Naive B cell (primary cell): ENCODE data around the gene POLE2. TPM values are rescaled to one million over a fixed set of nuclear protein-coding genes. Genes with fewer than 3 reads are reported as not detected.

ENCODE experiments used
- ATAC-seq, 2 donors: fragments of 150-1000 bp; cut with Tn5 transposase; 2 replicates each; pipeline ENCODE4 v1.10.0; 2021; ENCODE audit warnings: low read depth in 2 of 2, mild to moderate bottlenecking in 2 of 2, moderate library complexity in 2 of 2
- DNase-seq: peaks from one replicate; pipeline ENCODE4 v3.0.0; 2022
- H3K27ac Mint-ChIP-seq, 6 donors: one replicate each; pipeline ENCODE4 v1.8.0; 2020 to 2022; ENCODE audit warnings: mild to moderate bottlenecking in 6 of 6, mixed read lengths in 6 of 6, moderate library complexity in 5 of 6, inconsistent platforms in 2 of 6
- H3K27me3 Mint-ChIP-seq, 3 donors: one replicate each; pipeline ENCODE4 v1.8.0; 2021 to 2022; ENCODE audit warnings: mixed read lengths in 3 of 3, mild to moderate bottlenecking in 1 of 3
- H3K36me3 Mint-ChIP-seq, 2 donors: one replicate each; pipeline ENCODE4 v1.8.0; 2020 to 2022; ENCODE audit warnings: mixed read lengths in 2 of 2, inconsistent platforms in 1 of 2, mild to moderate bottlenecking in 1 of 2
- H3K4me1 Mint-ChIP-seq, 3 donors: one replicate each; pipeline ENCODE4 v1.8.0; 2020 to 2022; ENCODE audit warnings: mixed read lengths in 3 of 3, inconsistent platforms in 1 of 3, mild to moderate bottlenecking in 1 of 3, moderate library complexity in 1 of 3
- H3K4me3 Mint-ChIP-seq, 8 donors: one replicate each; pipeline ENCODE4 v1.8.0; 2020 to 2022; ENCODE audit warnings: mild to moderate bottlenecking in 8 of 8, mixed read lengths in 8 of 8, moderate library complexity in 8 of 8, inconsistent platforms in 2 of 8
- H3K9me3 Mint-ChIP-seq, 7 donors: one replicate each; pipeline ENCODE4 v1.8.0; 2020 to 2022; ENCODE audit warnings: mixed read lengths in 7 of 7, mild to moderate bottlenecking in 5 of 7, inconsistent platforms in 2 of 7, moderate library complexity in 1 of 7
- polyA plus RNA-seq, 6 donors: library from polyadenylated mRNA; unstranded; fragments of 300-500 nt; fragmentation: Illumina TruSeq; gene quantifications; one replicate each; pipeline ENCODE4 v1.2.3, GENCODE V29; 2021; ENCODE audit warnings: low read depth in 6 of 6

The POLE2 gene
- polyA plus RNA-seq, 6 donors from 2014 or later, result 0.34 to 4.7 (median 1.2) TPM

DNA sequence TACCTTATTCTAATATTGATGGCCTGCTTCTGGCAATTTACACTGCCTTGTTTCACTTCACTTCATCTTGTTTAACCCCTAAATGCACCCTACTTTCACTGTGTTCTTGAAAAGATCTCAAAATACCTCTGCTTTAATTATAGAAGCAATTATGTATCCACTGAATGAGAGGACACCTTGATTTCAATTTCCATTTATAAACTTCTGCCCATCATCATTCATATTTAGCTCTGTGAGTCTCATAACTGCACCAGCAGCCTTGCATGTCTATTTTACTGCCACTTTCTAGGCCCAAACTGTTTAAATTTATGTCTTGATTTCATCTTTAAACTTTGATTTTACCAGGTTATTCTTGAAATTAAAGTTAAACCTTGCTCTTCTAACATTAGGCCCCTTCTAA is 45.9 kb downstream of the POLE2 start:
- no peak for DNase-seq
- Mint-ChIP-seq H3K36me3 (peaks cover 12 to 13% of the 10 kb centered on the region in 2 donors), H3K9me3 (no peaks in the 10 kb centered on the region), H3K4me3 (peak overlapping the region in 2 of 8 donors; percentile 18 to 32), H3K4me1 (peaks cover 27 to 63% (median 40%) of the 10 kb centered on the region in 3 donors), H3K27ac (peak overlapping the region in 5 of 6 donors; percentile 41 to 75 (median 59)), H3K27me3 (no peaks in the 10 kb centered on the region)
- no peak for ATAC-seq

DNA sequence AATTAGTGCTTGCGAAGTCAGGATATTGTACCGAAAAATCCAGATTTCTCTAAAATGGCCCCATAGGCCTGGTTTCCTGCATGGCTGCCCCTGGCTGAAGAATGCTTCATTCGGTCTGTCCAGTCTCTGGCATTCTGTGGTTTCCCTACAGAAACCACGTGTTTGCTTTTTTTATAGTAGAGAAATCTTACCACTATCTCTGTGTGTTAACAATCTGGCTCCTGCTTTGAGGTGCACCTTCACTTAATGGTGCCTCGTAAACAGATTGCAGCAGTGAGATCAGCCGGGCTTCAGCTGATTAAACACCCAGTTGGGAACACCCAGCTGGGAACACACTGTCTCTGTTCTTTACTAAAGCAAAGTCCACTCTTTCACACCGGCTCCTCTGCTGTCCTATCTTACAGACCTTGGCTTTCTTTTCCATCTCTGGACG is 46.3 kb downstream of the POLE2 start:
- peaks cover 14 to 17% of the 10 kb centered on the region in 2 donors for H3K36me3 Mint-ChIP-seq
- H3K27ac Mint-ChIP-seq, result peak overlapping the region in 5 of 6 donors; percentile 10 to 75 (median 53)
- peaks cover 27 to 63% (median 40%) of the 10 kb centered on the region in 3 donors for H3K4me1 Mint-ChIP-seq
- H3K27me3 Mint-ChIP-seq, result no peaks in the 10 kb centered on the region
- ATAC-seq (no peak), DNase-seq (no peak)
- H3K9me3 Mint-ChIP-seq, result no peaks in the 10 kb centered on the region
- peak overlapping the region in 1 of 8 donors; percentile 18 for H3K4me3 Mint-ChIP-seq

GRCh38 chr14:49640540-49641417 is 47.2 kb downstream of the POLE2 start:
- Mint-ChIP-seq H3K27me3 (no peaks in the 10 kb centered on the region), H3K4me1 (peaks cover 28 to 69% (median 44%) of the 10 kb centered on the region in 3 donors), H3K36me3 (peaks cover 16 to 18% of the 10 kb centered on the region in 2 donors), H3K27ac (peak overlapping the region in 4 of 6 donors; percentile 15 to 76 (median 66)), H3K9me3 (no peaks in the 10 kb centered on the region), H3K4me3 (no peak overlapping the region)
- ATAC-seq (no peak), DNase-seq (no peak)

GRCh38 chr14:49637534-49638078 is 50.4 kb downstream of the POLE2 start:
- no peak for ATAC-seq
- H3K4me1 Mint-ChIP-seq, result peaks cover 42 to 78% (median 57%) of the 10 kb centered on the region in 3 donors
- H3K27ac Mint-ChIP-seq, result peak overlapping the region in 4 of 6 donors; percentile 12 to 97 (median 79)
- no peaks in the 10 kb centered on the region for H3K9me3 Mint-ChIP-seq
- peaks cover 16 to 18% of the 10 kb centered on the region in 2 donors for H3K36me3 Mint-ChIP-seq
- H3K27me3 Mint-ChIP-seq, result no peaks in the 10 kb centered on the region
- DNase-seq, result no peak
- peak overlapping the region in 6 of 8 donors; percentile 12 to 90 (median 42) for H3K4me3 Mint-ChIP-seq

DNA sequence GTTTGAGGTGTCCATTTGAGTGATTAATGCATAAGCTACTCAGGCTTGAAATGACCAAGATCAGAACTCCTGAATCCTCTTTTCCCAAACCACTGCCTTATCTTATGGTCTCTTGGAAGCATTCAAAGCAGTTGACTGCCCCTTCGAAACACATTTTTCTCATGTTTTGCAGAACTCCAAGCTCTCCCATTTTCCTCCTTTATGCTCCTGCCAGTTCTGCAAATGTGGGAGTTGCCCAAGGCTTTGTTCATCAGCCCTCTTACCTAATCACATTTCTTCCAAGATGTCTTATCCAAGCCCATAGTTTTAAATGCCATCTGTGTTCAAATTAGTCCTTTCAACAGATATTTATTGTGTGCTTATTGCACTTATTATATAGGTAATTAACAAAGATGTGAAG is 51.1 kb downstream of the POLE2 start:
- Mint-ChIP-seq H3K4me3 (peak overlapping the region in 6 of 8 donors; percentile 6 to 90 (median 66)), H3K27ac (peak overlapping the region; percentile 28 to 97 (median 89)), H3K27me3 (no peaks in the 10 kb centered on the region), H3K36me3 (peaks cover 16 to 18% of the 10 kb centered on the region in 2 donors), H3K4me1 (peaks cover 34 to 78% (median 50%) of the 10 kb centered on the region in 3 donors), H3K9me3 (no peaks in the 10 kb centered on the region)
- DNase-seq (no peak), ATAC-seq (no peak)

DNA sequence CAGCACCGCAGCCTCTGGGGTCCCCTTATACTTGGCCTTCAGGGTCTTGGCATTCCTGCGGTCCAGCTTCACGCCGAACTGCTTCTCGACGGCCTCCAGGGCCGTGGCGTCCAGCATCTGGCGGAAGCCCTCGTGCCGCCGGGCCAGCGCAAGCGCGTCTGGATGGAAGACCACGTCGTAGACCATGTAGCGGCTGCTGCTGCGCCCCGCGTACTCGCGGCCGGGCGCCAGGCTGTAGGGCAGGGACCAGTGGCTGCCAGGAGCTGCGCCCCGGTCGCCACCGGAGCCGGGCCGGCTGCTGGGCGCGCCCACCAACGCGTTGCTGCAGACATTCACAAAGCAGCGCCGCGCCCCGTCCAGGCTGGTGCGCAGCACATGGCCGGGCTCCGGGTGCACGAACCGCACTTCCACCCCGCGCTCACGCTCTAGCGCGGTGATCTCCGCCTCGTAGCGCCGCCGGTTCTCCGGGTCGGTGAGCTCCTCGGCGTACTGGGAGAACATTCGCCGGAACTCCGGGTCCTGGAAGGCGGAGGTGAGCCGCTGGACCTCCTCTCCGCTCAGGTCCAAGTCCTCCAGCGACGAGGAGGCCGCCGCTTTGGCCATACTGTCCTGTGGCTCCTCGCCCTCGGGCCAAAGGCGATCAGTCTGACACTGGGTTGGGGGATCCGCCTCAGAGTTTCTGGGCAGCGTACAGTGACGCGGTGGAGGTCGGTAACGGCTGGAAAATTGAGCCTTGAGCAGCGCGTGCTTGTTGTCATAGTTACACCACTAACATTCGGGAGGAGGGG is 53.3 kb downstream of the POLE2 start, which contains the start of gene DNAAF2:
Gene DNAAF2, minus strand, starts transcription at position 698 of the 788 bp plus-strand sequence. Its CDS starts 95 bp downstream, at position 603.
- H3K4me1 Mint-ChIP-seq, result peaks cover 28 to 73% (median 53%) of the 10 kb centered on the region in 3 donors
- peak within 1 kb of the TSS; percentile 97 to 100 (median 99) for H3K27ac Mint-ChIP-seq
- peak within 1 kb of the TSS; percentile 80 to 99 (median 95) for H3K4me3 Mint-ChIP-seq
- ATAC-seq, result peak; percentile 59 to 61
- no peaks in the 10 kb centered on the region for H3K27me3 Mint-ChIP-seq
- peak; percentile 81 for DNase-seq
- H3K36me3 Mint-ChIP-seq, result peaks cover 16 to 18% of the 10 kb centered on the region in 2 donors
- no peaks in the 10 kb centered on the region for H3K9me3 Mint-ChIP-seq

DNA sequence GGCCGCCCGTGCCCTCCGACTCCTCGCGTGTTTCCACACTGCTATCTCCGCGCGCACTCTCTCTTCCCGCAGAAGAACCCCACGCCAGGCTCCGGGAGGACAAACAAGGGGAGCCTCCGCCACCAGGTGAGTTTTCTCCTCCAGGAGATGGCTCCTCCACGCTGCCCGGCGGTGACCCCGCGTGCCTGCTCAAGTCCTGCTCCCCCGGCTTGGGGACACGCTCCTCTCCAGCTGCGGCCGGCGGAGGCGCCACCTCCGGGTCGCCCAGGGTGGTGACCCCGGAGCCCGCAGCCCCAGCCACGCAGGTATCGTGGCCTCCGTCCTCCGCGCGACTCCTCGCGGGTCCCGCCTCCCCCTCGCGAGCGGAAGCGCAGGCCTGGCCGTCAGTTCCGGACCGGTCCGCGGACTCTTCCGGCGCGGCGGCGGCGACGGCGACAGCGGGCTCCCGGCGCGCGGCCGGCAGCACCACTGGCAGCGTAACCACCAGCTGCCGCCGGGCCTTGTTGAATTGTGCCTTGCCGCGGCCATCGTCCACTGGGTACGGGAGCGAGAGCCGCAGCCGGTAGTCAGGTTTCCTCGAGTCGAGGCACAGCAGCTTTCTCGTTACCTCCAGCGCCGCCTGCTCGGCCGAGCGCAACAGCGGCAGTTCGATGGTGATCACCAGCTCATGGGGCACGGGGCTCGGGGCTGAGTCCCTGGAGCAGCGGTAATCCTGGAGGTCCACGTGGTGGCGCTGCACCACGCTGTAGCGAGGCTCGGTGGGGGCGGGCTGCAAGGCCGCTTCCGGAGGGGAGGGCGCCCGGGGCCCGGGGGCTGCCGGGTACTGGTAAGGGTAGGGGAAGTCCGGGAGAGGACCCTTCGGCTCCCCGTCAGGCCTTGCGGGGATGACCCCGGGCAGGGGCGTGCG is 54.1 kb downstream of the POLE2 start:
- Mint-ChIP-seq H3K4me1 (peaks cover 27 to 69% (median 48%) of the 10 kb centered on the region in 3 donors), H3K36me3 (peaks cover 13 to 15% of the 10 kb centered on the region in 2 donors), H3K27ac (peak overlapping the region; percentile 90 to 99 (median 96)), H3K9me3 (no peaks in the 10 kb centered on the region), H3K4me3 (peak overlapping the region; percentile 80 to 97 (median 94)), H3K27me3 (no peaks in the 10 kb centered on the region)
- DNase-seq (peak; percentile 96), ATAC-seq (peak; percentile 69 to 73)

DNA sequence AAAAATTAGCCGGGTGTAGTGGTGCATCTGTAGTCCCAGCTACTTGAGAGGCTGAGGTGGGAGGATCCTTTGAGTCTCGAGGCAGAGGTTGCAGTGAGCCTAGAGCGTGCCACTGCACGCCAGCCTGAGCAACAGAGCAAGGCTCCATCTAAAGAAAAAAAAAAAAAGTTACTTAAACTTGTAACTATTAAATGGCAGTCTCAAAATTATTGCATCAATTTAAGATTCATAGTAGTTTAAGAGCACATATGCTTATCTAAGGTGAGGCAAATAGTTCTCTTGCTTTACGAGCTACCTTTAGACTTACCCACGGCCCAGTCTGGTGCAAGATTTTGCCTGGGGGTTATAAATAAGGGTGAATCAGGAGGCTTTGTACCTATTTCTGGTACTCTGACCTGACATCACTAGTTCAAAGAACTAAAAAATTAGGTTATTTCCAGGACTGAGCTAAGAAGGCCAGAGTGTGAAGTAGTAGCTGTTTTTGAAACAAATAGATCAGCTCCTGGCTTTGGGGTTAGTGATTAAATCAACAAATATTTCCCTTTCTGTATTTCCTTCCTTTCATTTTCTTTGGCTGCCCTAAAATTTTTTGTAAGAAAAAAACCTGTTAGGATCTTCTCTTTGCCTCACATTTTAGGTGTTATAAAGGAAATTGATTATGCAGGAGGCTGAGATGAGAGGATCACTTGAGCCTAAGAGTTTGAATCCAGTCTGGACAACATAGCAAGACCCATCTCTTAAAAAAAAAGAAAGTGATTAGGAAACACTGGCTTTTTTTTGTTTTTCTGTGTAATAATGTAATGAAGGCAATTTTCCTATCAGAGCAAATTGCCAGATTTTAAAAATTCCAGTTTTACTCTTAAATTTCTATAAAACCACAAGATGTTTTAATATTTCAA is 63.8 kb downstream of the POLE2 start:
- no peak for DNase-seq
- no peaks in the 10 kb centered on the region for H3K9me3 Mint-ChIP-seq
- H3K36me3 Mint-ChIP-seq, result no peaks in the 10 kb centered on the region
- ATAC-seq, result no peak
- peak overlapping the region in 3 of 8 donors; percentile 44 to 66 (median 57) for H3K4me3 Mint-ChIP-seq
- H3K4me1 Mint-ChIP-seq, result peaks cover 20 to 47% (median 26%) of the 10 kb centered on the region in 3 donors
- peak overlapping the region in 5 of 6 donors; percentile 15 to 89 (median 39) for H3K27ac Mint-ChIP-seq
- H3K27me3 Mint-ChIP-seq, result no peaks in the 10 kb centered on the region

DNA sequence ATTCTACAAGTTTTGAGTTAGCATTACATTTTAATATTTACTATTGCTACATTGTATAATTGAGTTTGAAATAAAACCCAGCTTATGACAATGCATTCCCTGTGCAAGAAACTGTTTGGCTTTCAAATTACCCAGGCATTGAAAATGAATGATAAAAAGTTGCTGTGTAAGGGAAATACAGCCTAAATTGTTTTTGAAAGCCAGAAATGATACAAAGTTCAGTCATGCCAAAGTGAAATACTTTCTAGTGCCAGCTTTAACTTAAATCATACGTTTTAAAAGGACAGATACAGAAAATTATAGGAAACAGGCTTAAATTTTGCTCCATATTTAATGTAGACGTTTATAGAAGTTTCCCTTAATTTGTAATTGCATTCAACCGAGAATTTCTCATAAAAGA is 64.6 kb downstream of the POLE2 start:
- Mint-ChIP-seq H3K4me3 (peak overlapping the region in 2 of 8 donors; percentile 57 to 66), H3K27me3 (no peaks in the 10 kb centered on the region), H3K36me3 (peaks cover 1 to 7% of the 10 kb centered on the region in 2 donors), H3K9me3 (no peaks in the 10 kb centered on the region), H3K27ac (peak overlapping the region in 2 of 6 donors; percentile 39 to 89), H3K4me1 (peaks cover 28 to 49% (median 33%) of the 10 kb centered on the region in 3 donors)
- DNase-seq (no peak), ATAC-seq (no peak)

DNA sequence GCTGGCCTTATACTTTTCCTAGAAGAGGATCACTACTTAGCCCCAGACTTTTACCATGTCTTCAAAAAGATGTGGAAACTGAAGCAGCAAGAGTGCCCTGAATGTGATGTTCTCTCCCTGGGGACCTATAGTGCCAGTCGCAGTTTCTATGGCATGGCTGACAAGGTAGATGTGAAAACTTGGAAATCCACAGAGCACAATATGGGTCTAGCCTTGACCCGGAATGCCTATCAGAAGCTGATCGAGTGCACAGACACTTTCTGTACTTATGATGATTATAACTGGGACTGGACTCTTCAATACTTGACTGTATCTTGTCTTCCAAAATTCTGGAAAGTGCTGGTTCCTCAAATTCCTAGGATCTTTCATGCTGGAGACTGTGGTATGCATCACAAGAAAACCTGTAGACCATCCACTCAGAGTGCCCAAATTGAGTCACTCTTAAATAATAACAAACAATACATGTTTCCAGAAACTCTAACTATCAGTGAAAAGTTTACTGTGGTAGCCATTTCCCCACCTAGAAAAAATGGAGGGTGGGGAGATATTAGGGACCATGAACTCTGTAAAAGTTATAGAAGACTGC is 65.9 kb downstream of the POLE2 start:
- H3K9me3 Mint-ChIP-seq, result no peaks in the 10 kb centered on the region
- DNase-seq, result no peak
- peak overlapping the region in 4 of 6 donors; percentile 63 to 97 (median 90) for H3K27ac Mint-ChIP-seq
- H3K4me3 Mint-ChIP-seq, result peak overlapping the region; percentile 96 to 99 (median 98)
- no peak for ATAC-seq
- peaks cover 31 to 52% (median 41%) of the 10 kb centered on the region in 3 donors for H3K4me1 Mint-ChIP-seq
- no peaks in the 10 kb centered on the region for H3K27me3 Mint-ChIP-seq
- peaks cover 5 to 12% of the 10 kb centered on the region in 2 donors for H3K36me3 Mint-ChIP-seq
